ENCODE data around the gene PPP1R18. TPM values are rescaled to one million over a fixed set of nuclear protein-coding genes. Genes with fewer than 3 reads are reported as not detected.

PPP1R18 gene
- total RNA-seq, 4 donors from 2014 or later, result 11.5 to 46.0 (median 14.9) TPM

GRCh38 chr6:30654798-30655742 is 31.4 kb downstream of the PPP1R18 start:
- H3K27me3 ChIP-seq, result no peaks in the 10 kb centered on the region
- 91 to 97% methylated on average over 8 to 19 of the region's 19 CpGs for WGBS, 2 donors (ENCODE audit: low coverage in 1 of 2)
- TF ChIP-seq POLR2A (IDR thresholded peaks at IDR 0.05) (no peak), CTCF (IDR thresholded peaks at IDR 0.05) (no peak), EP300 (IDR thresholded peaks at IDR 0.05; ENCODE audit: low read depth) (no peak), POLR2AphosphoS5 (IDR thresholded peaks at IDR 0.05) (no peak)
- intact Hi-C loops (cut with DNase I; ENCODE audit: low total_unique reads), result no loop called here
- no peak overlapping the region for H3K27ac ChIP-seq
- no peaks in the 10 kb centered on the region for H3K4me1 ChIP-seq
- H3K9me3 ChIP-seq, result no peaks in the 10 kb centered on the region
- in situ Hi-C loops (cut with MboI; ENCODE audit: low pct_ligation_motif_present in 1 of 4, low pct_unique_long_range_greater_than_20kb in 1 of 4, low sequenced_read_pairs in 3 of 4), result no loop called here
- peaks cover 0 to 69% (median 32%) of the 10 kb centered on the region in 4 donors for H3K36me3 ChIP-seq
- DNase-seq, result no peak
- no peak overlapping the region for H3K4me3 ChIP-seq

- H3K9me3 ChIP-seq, result no peaks in the 10 kb centered on the region
- intact Hi-C loops (cut with DNase I; ENCODE audit: low total_unique reads), result no loop called here
- TF ChIP-seq EP300 (IDR thresholded peaks at IDR 0.05; ENCODE audit: low read depth), result no peak
- no peak for TF ChIP-seq CTCF (IDR thresholded peaks at IDR 0.05)
- no peak for TF ChIP-seq POLR2A (IDR thresholded peaks at IDR 0.05)
- no peak for TF ChIP-seq POLR2AphosphoS5 (IDR thresholded peaks at IDR 0.05)
- in situ Hi-C loops (cut with MboI; ENCODE audit: low pct_ligation_motif_present in 1 of 4, low pct_unique_long_range_greater_than_20kb in 1 of 4, low sequenced_read_pairs in 3 of 4), result no loop called here
- H3K4me1 ChIP-seq, result peaks cover 10 to 24% (median 20%) of the 10 kb centered on the region in 4 donors
- DNase-seq, result no peak
- H3K4me3 ChIP-seq, result no peak overlapping the region
- H3K36me3 ChIP-seq, result peaks cover 0 to 52% (median 23%) of the 10 kb centered on the region in 4 donors
- H3K27me3 ChIP-seq, result no peaks in the 10 kb centered on the region
- 86 to 89% methylated on average over 10 to 12 of the region's 12 CpGs for WGBS, 2 donors (ENCODE audit: low coverage in 1 of 2)
- no peak overlapping the region for H3K27ac ChIP-seq
These were observed 35.3 kb downstream of the PPP1R18 start for GRCh38 chr6:30651143-30651542.

- no peaks in the 10 kb centered on the region for H3K9me3 ChIP-seq
- DNase-seq, result peak; percentile 81
- H3K27me3 ChIP-seq, result no peaks in the 10 kb centered on the region
- in situ Hi-C loops (cut with MboI; ENCODE audit: low pct_ligation_motif_present in 1 of 4, low pct_unique_long_range_greater_than_20kb in 1 of 4, low sequenced_read_pairs in 3 of 4), result no loop called here
- 0% methylated on average over 3 to 40 of the region's 78 CpGs for WGBS, 2 donors (ENCODE audit: low coverage in 1 of 2)
- peak in 2 of 3 donors; percentile 64 to 73 for TF ChIP-seq POLR2AphosphoS5 (IDR thresholded peaks at IDR 0.05)
- TF ChIP-seq EP300 (IDR thresholded peaks at IDR 0.05; ENCODE audit: low read depth), result no peak
- TF ChIP-seq POLR2A (IDR thresholded peaks at IDR 0.05), result peak; percentile 71
- intact Hi-C loops (cut with DNase I; ENCODE audit: low total_unique reads), result no loop called here
- H3K36me3 ChIP-seq, result peaks cover 0 to 15% (median 5%) of the 10 kb centered on the region in 4 donors
- H3K4me3 ChIP-seq, result peak overlapping the region; percentile 56 to 93 (median 82)
- H3K27ac ChIP-seq, result peak overlapping the region; percentile 93 to 98 (median 97)
- H3K4me1 ChIP-seq, result peaks cover 13 to 38% (median 25%) of the 10 kb centered on the region in 4 donors
These were observed 39.0 kb downstream of the PPP1R18 start for GRCh38 chr6:30647242-30648116.

GRCh38 chr6:30646450-30647241 is 39.8 kb downstream of the PPP1R18 start, which contains the start of gene C6orf136:
C6orf136 (plus strand) TSS chr6:30647133; CDS start chr6:30647232, 99 bp downstream.
- WGBS, 2 donors (ENCODE audit: low coverage in 1 of 2), result 1 to 8% methylated on average over 15 to 37 of the region's 37 CpGs
- peaks cover 0 to 8% (median 3%) of the 10 kb centered on the region in 4 donors for H3K36me3 ChIP-seq
- no peaks in the 10 kb centered on the region for H3K9me3 ChIP-seq
- no peaks in the 10 kb centered on the region for H3K27me3 ChIP-seq
- in situ Hi-C loops (cut with MboI; ENCODE audit: low pct_ligation_motif_present in 1 of 4, low pct_unique_long_range_greater_than_20kb in 1 of 4, low sequenced_read_pairs in 3 of 4) (no loop called here), intact Hi-C loops (cut with DNase I; ENCODE audit: low total_unique reads) (no loop called here)
- peak within 1 kb of the TSS; percentile 56 to 93 (median 82) for H3K4me3 ChIP-seq
- H3K27ac ChIP-seq, result peak within 1 kb of the TSS; percentile 93 to 98 (median 97)
- TF ChIP-seq POLR2AphosphoS5 (IDR thresholded peaks at IDR 0.05), result no peak
- no peak for TF ChIP-seq POLR2A (IDR thresholded peaks at IDR 0.05)
- no peak for TF ChIP-seq CTCF (IDR thresholded peaks at IDR 0.05)
- no peak for TF ChIP-seq EP300 (IDR thresholded peaks at IDR 0.05; ENCODE audit: low read depth)
- peak; percentile 96 for DNase-seq
- H3K4me1 ChIP-seq, result peaks cover 13 to 38% (median 25%) of the 10 kb centered on the region in 4 donors
